AG04450 (cell line): ENCODE data around the gene MOV10. TPM values are rescaled to one million over a fixed set of nuclear protein-coding genes. Genes with fewer than 3 reads are reported as not detected.

ENCODE experiments used
- CTCF ChIA-PET: fragments of 300-600, 350-600 bp; formaldehyde crosslinking; extraction: SDS; loops from one replicate; lab custom pipeline; 2022; ENCODE audit warnings: antibody characterized with exemption, inconsistent platforms; lab: Charles Lee
- POLR2A ChIA-PET: fragments of 350-600 bp; formaldehyde crosslinking; extraction: SDS; loops from one replicate; lab custom pipeline; 2021; ENCODE audit warnings: antibody characterized with exemption, inconsistent platforms; lab: Yijun Ruan, JAX
- DNase-seq: peaks from one replicate; pipeline ENCODE4 v3.0.0-alpha.2; 2011; ENCODE audit warnings: low read depth, low spot score
- H3K27ac ChIP-seq: one replicate; pipeline ENCODE4 v1.5.1; 2012; ENCODE audit warnings: low read depth, low read length, control low read depth
- H3K27me3 ChIP-seq: one replicate; pipeline ENCODE4 v1.6.0; 2012; ENCODE audit warnings: low read length; ENCODE audit not compliant: control insufficient read depth, insufficient read depth
- H3K4me3 ChIP-seq: 2 replicates; pipeline ENCODE4 v1.5.1; 2011; ENCODE audit warnings: mild to moderate bottlenecking, low read depth, low read length, control low read depth
- H3K9me3 ChIP-seq: 2 replicates; pipeline ENCODE4 v1.5.1; 2012; ENCODE audit warnings: low read length; ENCODE audit not compliant: control insufficient read depth, insufficient read depth
- CTCF ChIP-seq: IDR thresholded peaks from 2 replicates; pipeline ENCODE4 v1.5.1; 2011; ENCODE audit warnings: low read depth, low read length, control low read depth, inconsistent platforms
- polyA plus RNA-seq: library from polyadenylated mRNA; depleted of rRNA; stranded (reverse); fragments of >200 nt; gene quantifications from 2 replicates; pipeline ENCODE4 v1.2.3, GENCODE V29; 2011

Gene MOV10
- polyA plus RNA-seq, 1 experiment = 58.1 TPM

- ChIA-PET POLR2A (interaction anchor here (0.6 to 0.7 kb wide), 2 partner anchors 9 to 384 kb away, joined by 3 to 9 read pairs; no protein-coding TSS in a partner anchor), CTCF (interaction anchor here (0.6 to 2.7 kb wide), 6 partner anchors 9 to 102 kb away, joined by 3 to 24 read pairs (median 6); a partner anchor contains a TSS)
- no peak for DNase-seq
- no peak for TF ChIP-seq CTCF
- no peak overlapping the region for H3K27ac ChIP-seq
- H3K9me3 ChIP-seq = no peaks in the 10 kb centered on the region
- H3K27me3 ChIP-seq = no peaks in the 10 kb centered on the region
- H3K4me3 ChIP-seq = no peak overlapping the region
These were observed 55.5 kb downstream of the MOV10 start for GRCh38 chr1:112729909-112730308.

GRCh38 chr1:112731451-112731850 is 57.0 kb downstream of the MOV10 start:
- DNase-seq = no peak
- TF ChIP-seq CTCF = no peak
- H3K27ac ChIP-seq = no peak overlapping the region
- H3K9me3 ChIP-seq = no peaks in the 10 kb centered on the region
- ChIA-PET CTCF (interaction anchor here (0.8 to 2.7 kb wide), 2 partner anchors 12 to 16 kb away, joined by 3 to 24 read pairs; partner anchors contain the start of gene PPM1J), POLR2A (no interaction called here)
- H3K27me3 ChIP-seq = no peaks in the 10 kb centered on the region
- no peak overlapping the region for H3K4me3 ChIP-seq

GRCh38 chr1:112735752-112736151 is 61.3 kb downstream of the MOV10 start:
- no peaks in the 10 kb centered on the region for H3K9me3 ChIP-seq
- peak; percentile 53 for DNase-seq
- CTCF ChIA-PET = interaction anchor here (0.8 to 2.0 kb wide), 4 partner anchors 9 to 68 kb away, joined by 3 to 11 read pairs (median 4); a partner anchor contains a TSS
- H3K27me3 ChIP-seq = no peaks in the 10 kb centered on the region
- TF ChIP-seq CTCF = no peak
- H3K27ac ChIP-seq = peak overlapping the region; percentile 75
- POLR2A ChIA-PET = interaction anchor here (0.7 kb wide), 1 partner anchor 119 kb away, joined by 3 read pairs; no protein-coding TSS in a partner anchor
- no peak overlapping the region for H3K4me3 ChIP-seq

- H3K27ac ChIP-seq = no peak overlapping the region
- no peak overlapping the region for H3K4me3 ChIP-seq
- no peak for DNase-seq
- ChIA-PET POLR2A (no interaction called here), CTCF (interaction anchor here (2.0 kb wide), 1 partner anchor 19 kb away, joined by 7 read pairs; a partner anchor contains a TSS)
- TF ChIP-seq CTCF = no peak
- H3K27me3 ChIP-seq = no peaks in the 10 kb centered on the region
- H3K9me3 ChIP-seq = peaks cover 5% of the 10 kb centered on the region; the same call in 1 of the 2 replicates
These were observed 63.1 kb downstream of the MOV10 start for GRCh38 chr1:112737573-112737972.
